Esophagus muscularis mucosa (tissue), 3 donors: ENCODE results near the gene KLHL29.

Experiments used
- CTCF ChIP-seq, 3 experiments: fragments of 200-600 bp in 2 of 3; fragments of 450-650 bp in 1 of 3; sonication (generic) in 2 of 3; IDR thresholded peaks; one replicate each; pipeline ENCODE4 v1.5.1; 2017 to 2019; ENCODE audit warnings: antibody characterized with exemption in 3 of 3, mild to moderate bottlenecking in 2 of 3, moderate library complexity in 1 of 3
- POLR2AphosphoS5 ChIP-seq, 2 donors: sonication (generic); formaldehyde crosslinking; IDR thresholded peaks; one replicate each; pipeline ENCODE4 v1.6.1; 2017; ENCODE audit warnings: antibody characterized with exemption in 2 of 2

DNA sequence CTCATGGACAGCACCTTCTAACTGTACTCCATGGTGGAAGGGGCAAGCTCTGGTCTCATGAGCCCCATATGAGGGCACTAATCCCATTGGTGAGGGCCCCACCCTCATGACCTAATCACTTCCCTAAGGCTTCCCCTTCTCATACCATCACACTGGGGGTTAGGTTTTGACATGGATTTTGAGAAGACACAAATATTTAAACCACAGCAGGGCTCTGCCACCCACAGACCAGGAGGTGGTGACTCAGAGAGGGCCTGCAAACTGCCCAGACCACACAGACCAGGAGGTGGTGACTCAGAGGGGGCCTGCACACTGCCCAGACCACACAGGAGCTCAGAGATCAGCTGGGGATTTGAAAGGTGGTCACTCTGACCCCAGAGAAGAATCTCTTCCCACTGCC lies 222.0 kb downstream of the KLHL29 start:
- TF ChIP-seq CTCF (IDR thresholded peaks at IDR 0.05) (no peak), POLR2AphosphoS5 (IDR thresholded peaks at IDR 0.05) (no peak)
